GM12878 (cell line): ENCODE measurements around the gene CREB5. TPM values are rescaled to one million over a fixed set of nuclear protein-coding genes. Genes with fewer than 3 reads are reported as not detected.

Source experiments
- ATAC-seq: fragments of 200-7000 bp; cut with Tn5 transposase; 3 replicates; pipeline ENCODE4 v1.9.1; 2020; ENCODE audit warnings: mild to moderate bottlenecking, moderate library complexity
- BruUV-seq: library from RNA; stranded (reverse); fragments of 400-500 nt; replicated peaks from 2 replicates; lab custom pipeline; 2021; lab: Mats Ljungman, UMichigan
- CTCF ChIA-PET: fragments of 300-600 bp; sonication (Branson Sonifier 250); formaldehyde crosslinking; extraction: SDS; loops from one replicate; lab custom pipeline; 2021; ENCODE audit warnings: inconsistent platforms; lab: Yijun Ruan, JAX
- POLR2A ChIA-PET: fragments of 350-600 bp; formaldehyde crosslinking; extraction: SDS; loops from one replicate; lab custom pipeline; 2021; ENCODE audit warnings: inconsistent platforms; lab: Charles Lee
- RAD21 ChIA-PET: fragments of 300-600 bp; sonication (Branson Sonifier 250); formaldehyde crosslinking; loops from one replicate; lab custom pipeline; 2023; ENCODE audit warnings: antibody characterized with exemption; ENCODE audit not compliant: unreplicated experiment; lab: Charles Lee
- SMC1A ChIA-PET: fragments of 300-600 bp; sonication (Branson Sonifier 250); formaldehyde crosslinking; loops from one replicate; lab custom pipeline; 2023; ENCODE audit not compliant: unreplicated experiment, uncharacterized antibody; lab: Charles Lee
- DNase-seq: peaks from one replicate; pipeline ENCODE4 v3.0.0-alpha.2; 2011; ENCODE audit warnings: low read depth, low spot score
- FAIRE-seq: peaks from 3 replicates; lab custom pipeline; 2011; peaks lifted over from hg19 to GRCh38; lab: Jason Lieb, UNC
- H2AFZ ChIP-seq: 2 replicates; pipeline ENCODE4 v1.6.0; 2011; ENCODE audit warnings: low read depth, low read length, control low read depth; ENCODE audit not compliant: control insufficient read depth
- H3K27ac ChIP-seq: 2 replicates; pipeline ENCODE4 v1.5.1; 2011; ENCODE audit warnings: control low read depth; ENCODE audit not compliant: control insufficient read depth, insufficient read depth
- H3K27me3 ChIP-seq, 2 experiments: replicated peaks in 1 of 2; 2 replicates each; pipeline versions ENCODE4 v1.6.0 to v1.6.1; 2011; ENCODE audit warnings: low read length in 1 of 2; ENCODE audit not compliant: control insufficient read depth in 2 of 2, insufficient read depth in 2 of 2
- H3K36me3 ChIP-seq, 2 experiments: 2 replicates each; pipeline ENCODE4 v1.5.1; 2011; ENCODE audit warnings: low read length in 1 of 2; ENCODE audit not compliant: control insufficient read depth in 2 of 2, insufficient read depth in 2 of 2
- H3K4me1 ChIP-seq: 2 replicates; pipeline ENCODE4 v1.6.1; 2011; ENCODE audit warnings: mild to moderate bottlenecking, low read length, moderate library complexity, mixed read lengths; ENCODE audit not compliant: control insufficient read depth, insufficient read depth
- H3K4me2 ChIP-seq: 2 replicates; pipeline ENCODE4 v1.6.0; 2011; ENCODE audit warnings: control low read depth; ENCODE audit not compliant: control insufficient read depth, insufficient read depth
- H3K4me3 ChIP-seq: fragments of 200-600 bp; sonication (generic); 2 replicates; pipeline ENCODE4 v1.5.1; 2016
- H3K79me2 ChIP-seq: 2 replicates; pipeline ENCODE4 v1.6.0; 2011; ENCODE audit warnings: low read length; ENCODE audit not compliant: control insufficient read depth, insufficient read depth
- H3K9ac ChIP-seq: 2 replicates; pipeline ENCODE4 v1.8.0; 2011; ENCODE audit warnings: low read length, control low read depth, mixed read lengths; ENCODE audit not compliant: control insufficient read depth, insufficient read depth
- H3K9me3 ChIP-seq: replicated peaks from 3 replicates; pipeline ENCODE4 v1.5.1; 2011; ENCODE audit warnings: mild to moderate bottlenecking, low read length; ENCODE audit not compliant: control insufficient read depth, insufficient read depth
- H4K20me1 ChIP-seq: 2 replicates; pipeline ENCODE4 v1.6.0; 2011; ENCODE audit not compliant: control insufficient read depth, insufficient read depth
- EED ChIP-seq: sonication (generic); IDR thresholded peaks from 2 replicates; pipeline ENCODE4 v1.6.1; 2016; ENCODE audit warnings: antibody characterized with exemption, low read depth
- ETV6 ChIP-seq, 2 experiments: fragments of 450-650 bp in 1 of 2; IDR thresholded peaks in 1 of 2; conservative IDR thresholded peaks in 1 of 2; 2 replicates each; pipeline ENCODE4 v1.6.1; 2014; ENCODE audit warnings: antibody characterized with exemption in 1 of 2, borderline replicate concordance in 1 of 2, low read depth in 1 of 2, mild to moderate bottlenecking in 1 of 2, moderate library complexity in 1 of 2
- FOXM1 ChIP-seq: IDR thresholded peaks from 2 replicates; pipeline ENCODE4 v1.6.1; 2012; ENCODE audit warnings: low read depth, mild to moderate bottlenecking, inconsistent platforms, low read length, moderate library complexity
- HDGF ChIP-seq: fragments of 450-650 bp; IDR thresholded peaks from 2 replicates; pipeline ENCODE4 v1.6.1; 2016; ENCODE audit warnings: antibody characterized with exemption
- RAD21 ChIP-seq: IDR thresholded peaks from 2 replicates; pipeline ENCODE4 v1.6.1; 2011; ENCODE audit warnings: mild to moderate bottlenecking, low read depth, low read length, moderate library complexity; ENCODE audit not compliant: insufficient read depth
- RBBP5 ChIP-seq: fragments of 200-600 bp; sonication (generic); conservative IDR thresholded peaks from 2 replicates; pipeline ENCODE4 v1.6.1; 2016
- WGBS: methylation state at CpG from one replicate; pipeline ENCODE4 v1.1.6; 2016; ENCODE audit warnings: low lambda C conversion rate; ENCODE audit not compliant: insufficient replicate concordance, insufficient coverage; ENCODE audit errors: missing lambda C conversion rate; 5-methylcytosine and 5-hydroxymethylcytosine counted together
- in situ Hi-C: fragments of 300-500 bp; cut with MboI; formaldehyde crosslinking; loops from 9 replicates; pipeline ENCODE4 v1.14.3; 2018; ENCODE audit warnings: mixed read lengths
- intact Hi-C: fragments of 100-400 bp; cut with micrococcal nuclease; formaldehyde crosslinking; loops from one replicate; pipeline ENCODE4 v1.14.2; 2022; ENCODE audit not compliant: unreplicated experiment
- polyA plus RNA-seq, 11 experiments: library from polyadenylated mRNA; depleted of rRNA in 4 of 11; unstranded in 6 of 11; stranded (reverse) in 5 of 11; fragments of >200 nt; fragmentation: Nextera tagmentation in 4 of 11; fragmentation: Illumina TruSeq in 1 of 11; extraction: Ambion mirVana in 4 of 11; extraction: Trizol in 1 of 11; gene quantifications; 1 replicate in 1 of 11; 2 replicates in 10 of 11; pipeline versions ENCODE4 v1.2.1 to v1.2.3, GENCODE V29; 2011 to 2016; ENCODE audit warnings: inconsistent platforms in 2 of 11, missing spikeins in 2 of 11, low read depth in 1 of 11
- total RNA-seq, 4 experiments: library from RNA; depleted of rRNA in 3 of 4; stranded (reverse); fragments of >200 nt in 3 of 4; fragmentation: Illumina TruSeq in 1 of 4; extraction: Trizol in 1 of 4; gene quantifications; 2 replicates each; pipeline versions ENCODE4 v1.2.1 to v1.2.3, GENCODE V29; 2013 to 2021
- TF ChIP-seq, protein P1 (sequence below): fragments of 450-650 bp; formaldehyde crosslinking; IDR thresholded peaks from 2 replicates; pipeline ENCODE4 v1.4.0; 2022; ENCODE audit warnings: mild to moderate bottlenecking, moderate library complexity
- TF ChIP-seq, protein P2 (sequence below): IDR thresholded peaks from 2 replicates; pipeline ENCODE4 v1.6.1; 2011; ENCODE audit warnings: mild to moderate bottlenecking, low read depth, low read length, moderate library complexity; ENCODE audit not compliant: insufficient replicate concordance
- TF ChIP-seq, protein P3 (sequence below): fragments of 450-650 bp; IDR thresholded peaks from 2 replicates; pipeline ENCODE4 v1.6.1; 2017; ENCODE audit warnings: antibody characterized with exemption, mild to moderate bottlenecking, moderate library complexity
- TF ChIP-seq, protein P4 (sequence below): fragments of 450-650 bp; IDR thresholded peaks from 2 replicates; pipeline ENCODE4 v1.6.1; 2018; ENCODE audit warnings: borderline replicate concordance, mild to moderate bottlenecking; ENCODE audit not compliant: partially characterized antibody

Gene CREB5
- total and polyA plus RNA-seq, 10 of the 15 experiments (the other 5 are each of a cell fraction or from before 2014, with no cell fraction given): 12.9 to 74.1 (median 53.0) TPM

DNA sequence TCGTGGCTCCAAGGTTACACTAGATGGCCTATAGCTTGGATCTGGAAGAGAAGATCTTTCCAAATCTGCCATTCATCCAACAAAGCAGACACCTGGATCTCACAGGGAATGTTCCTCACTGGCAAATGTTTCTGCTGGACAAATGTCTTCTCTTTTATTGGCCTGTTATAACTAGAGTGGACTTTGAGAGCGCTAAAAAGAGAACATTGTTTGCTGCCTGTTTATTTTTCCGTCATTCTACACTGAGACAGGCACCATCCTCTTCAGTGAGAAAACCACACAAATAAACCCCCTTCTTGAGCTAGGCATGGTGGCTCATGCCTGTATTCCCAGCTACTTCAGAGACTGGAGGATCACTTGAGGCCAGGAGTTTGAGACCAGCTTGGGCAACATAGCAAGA, 206.9 kb downstream of the CREB5 start:
- Histone ChIP-seq H2AFZ (no peak overlapping the region), H4K20me1 (no peaks in the 10 kb centered on the region), H3K27ac (no peak overlapping the region), H3K9ac (no peak overlapping the region), H3K27me3 (no peaks in the 10 kb centered on the region), H3K79me2 (no peaks in the 10 kb centered on the region), H3K9me3 (no peaks in the 10 kb centered on the region)
- SMC1A ChIA-PET: interaction anchor here (0.6 to 7.8 kb wide), 10 partner anchors 9 to 361 kb away, joined by 3 to 151 read pairs (median 6); partner anchors contain the start of gene CREB5
- intact Hi-C loops (no loop called here), in situ Hi-C loops (no loop called here)
- POLR2A ChIA-PET: interaction anchor here (0.6 to 3.3 kb wide), 7 partner anchors 43 to 141 kb away, joined by 3 to 21 read pairs (median 4); no protein-coding TSS in a partner anchor
- no TSS peak for BruUV-seq
- RAD21 ChIA-PET: interaction anchor here (0.7 to 9.6 kb wide), 7 partner anchors 10 to 206 kb away, joined by 3 to 130 read pairs (median 6); partner anchors contain the start of gene CREB5
- WGBS: 94% methylated on average over 3 of the region's 3 CpGs
- DNase-seq: no peak
- CTCF ChIA-PET: interaction anchor here (0.8 to 3.2 kb wide), 7 partner anchors 9 to 230 kb away, joined by 3 to 16 read pairs (median 3); no protein-coding TSS in a partner anchor
- TF ChIP-seq, protein P1, sequence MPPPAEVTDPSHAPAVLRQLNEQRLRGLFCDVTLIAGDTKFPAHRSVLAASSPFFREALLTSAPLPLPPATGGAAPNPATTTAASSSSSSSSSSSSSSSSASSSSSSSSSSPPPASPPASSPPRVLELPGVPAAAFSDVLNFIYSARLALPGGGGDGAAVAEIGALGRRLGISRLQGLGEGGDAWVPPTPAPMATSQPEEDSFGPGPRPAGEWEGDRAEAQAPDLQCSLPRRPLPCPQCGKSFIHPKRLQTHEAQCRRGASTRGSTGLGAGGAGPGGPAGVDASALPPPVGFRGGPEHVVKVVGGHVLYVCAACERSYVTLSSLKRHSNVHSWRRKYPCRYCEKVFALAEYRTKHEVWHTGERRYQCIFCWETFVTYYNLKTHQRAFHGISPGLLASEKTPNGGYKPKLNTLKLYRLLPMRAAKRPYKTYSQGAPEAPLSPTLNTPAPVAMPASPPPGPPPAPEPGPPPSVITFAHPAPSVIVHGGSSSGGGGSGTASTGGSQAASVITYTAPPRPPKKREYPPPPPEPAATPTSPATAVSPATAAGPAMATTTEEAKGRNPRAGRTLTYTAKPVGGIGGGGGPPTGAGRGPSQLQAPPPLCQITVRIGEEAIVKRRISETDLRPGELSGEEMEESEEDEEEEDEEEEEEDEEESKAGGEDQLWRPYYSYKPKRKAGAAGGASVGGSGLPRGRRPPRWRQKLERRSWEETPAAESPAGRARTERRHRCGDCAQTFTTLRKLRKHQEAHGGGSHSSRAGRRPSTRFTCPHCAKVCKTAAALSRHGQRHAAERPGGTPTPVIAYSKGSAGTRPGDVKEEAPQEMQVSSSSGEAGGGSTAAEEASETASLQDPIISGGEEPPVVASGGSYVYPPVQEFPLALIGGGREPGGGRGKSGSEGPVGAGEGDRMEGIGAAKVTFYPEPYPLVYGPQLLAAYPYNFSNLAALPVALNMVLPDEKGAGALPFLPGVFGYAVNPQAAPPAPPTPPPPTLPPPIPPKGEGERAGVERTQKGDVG (CRISPR knock-in tag): no peak
- TF ChIP-seq RBBP5 (no peak), RAD21 (no peak), EED (no peak), FOXM1 (no peak), HDGF (no peak), ETV6 (conservative IDR thresholded peaks at IDR 0.05 in 1 of 2, IDR thresholded peaks at IDR 0.05 in 1 of 2; ENCODE audit: borderline replicate concordance in 1 of 2, low read depth in 1 of 2) (no peak)
- TF ChIP-seq, protein P2, sequence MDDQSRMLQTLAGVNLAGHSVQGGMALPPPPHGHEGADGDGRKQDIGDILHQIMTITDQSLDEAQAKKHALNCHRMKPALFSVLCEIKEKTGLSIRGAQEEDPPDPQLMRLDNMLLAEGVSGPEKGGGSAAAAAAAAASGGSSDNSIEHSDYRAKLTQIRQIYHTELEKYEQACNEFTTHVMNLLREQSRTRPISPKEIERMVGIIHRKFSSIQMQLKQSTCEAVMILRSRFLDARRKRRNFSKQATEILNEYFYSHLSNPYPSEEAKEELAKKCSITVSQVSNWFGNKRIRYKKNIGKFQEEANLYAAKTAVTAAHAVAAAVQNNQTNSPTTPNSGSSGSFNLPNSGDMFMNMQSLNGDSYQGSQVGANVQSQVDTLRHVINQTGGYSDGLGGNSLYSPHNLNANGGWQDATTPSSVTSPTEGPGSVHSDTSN: no peak
- TF ChIP-seq, protein P3, sequence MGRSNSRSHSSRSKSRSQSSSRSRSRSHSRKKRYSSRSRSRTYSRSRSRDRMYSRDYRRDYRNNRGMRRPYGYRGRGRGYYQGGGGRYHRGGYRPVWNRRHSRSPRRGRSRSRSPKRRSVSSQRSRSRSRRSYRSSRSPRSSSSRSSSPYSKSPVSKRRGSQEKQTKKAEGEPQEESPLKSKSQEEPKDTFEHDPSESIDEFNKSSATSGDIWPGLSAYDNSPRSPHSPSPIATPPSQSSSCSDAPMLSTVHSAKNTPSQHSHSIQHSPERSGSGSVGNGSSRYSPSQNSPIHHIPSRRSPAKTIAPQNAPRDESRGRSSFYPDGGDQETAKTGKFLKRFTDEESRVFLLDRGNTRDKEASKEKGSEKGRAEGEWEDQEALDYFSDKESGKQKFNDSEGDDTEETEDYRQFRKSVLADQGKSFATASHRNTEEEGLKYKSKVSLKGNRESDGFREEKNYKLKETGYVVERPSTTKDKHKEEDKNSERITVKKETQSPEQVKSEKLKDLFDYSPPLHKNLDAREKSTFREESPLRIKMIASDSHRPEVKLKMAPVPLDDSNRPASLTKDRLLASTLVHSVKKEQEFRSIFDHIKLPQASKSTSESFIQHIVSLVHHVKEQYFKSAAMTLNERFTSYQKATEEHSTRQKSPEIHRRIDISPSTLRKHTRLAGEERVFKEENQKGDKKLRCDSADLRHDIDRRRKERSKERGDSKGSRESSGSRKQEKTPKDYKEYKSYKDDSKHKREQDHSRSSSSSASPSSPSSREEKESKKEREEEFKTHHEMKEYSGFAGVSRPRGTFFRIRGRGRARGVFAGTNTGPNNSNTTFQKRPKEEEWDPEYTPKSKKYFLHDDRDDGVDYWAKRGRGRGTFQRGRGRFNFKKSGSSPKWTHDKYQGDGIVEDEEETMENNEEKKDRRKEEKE: no peak
- TF ChIP-seq, protein P4, sequence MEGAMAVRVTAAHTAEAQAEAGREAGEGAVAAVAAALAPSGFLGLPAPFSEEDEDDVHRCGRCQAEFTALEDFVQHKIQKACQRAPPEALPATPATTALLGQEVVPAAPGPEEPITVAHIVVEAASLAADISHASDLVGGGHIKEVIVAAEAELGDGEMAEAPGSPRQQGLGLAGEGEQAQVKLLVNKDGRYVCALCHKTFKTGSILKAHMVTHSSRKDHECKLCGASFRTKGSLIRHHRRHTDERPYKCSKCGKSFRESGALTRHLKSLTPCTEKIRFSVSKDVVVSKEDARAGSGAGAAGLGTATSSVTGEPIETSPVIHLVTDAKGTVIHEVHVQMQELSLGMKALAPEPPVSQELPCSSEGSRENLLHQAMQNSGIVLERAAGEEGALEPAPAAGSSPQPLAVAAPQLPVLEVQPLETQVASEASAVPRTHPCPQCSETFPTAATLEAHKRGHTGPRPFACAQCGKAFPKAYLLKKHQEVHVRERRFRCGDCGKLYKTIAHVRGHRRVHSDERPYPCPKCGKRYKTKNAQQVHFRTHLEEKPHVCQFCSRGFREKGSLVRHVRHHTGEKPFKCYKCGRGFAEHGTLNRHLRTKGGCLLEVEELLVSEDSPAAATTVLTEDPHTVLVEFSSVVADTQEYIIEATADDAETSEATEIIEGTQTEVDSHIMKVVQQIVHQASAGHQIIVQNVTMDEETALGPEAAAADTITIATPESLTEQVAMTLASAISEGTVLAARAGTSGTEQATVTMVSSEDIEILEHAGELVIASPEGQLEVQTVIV: no peak
- TF ChIP-seq, all 136 proteins: peak for 0
- no peak overlapping the region for H3K4me3 ChIP-seq
- ATAC-seq: no peak
- peaks cover 0 to 1% of the 10 kb centered on the region in 2 experiments; a peak in 1 of 4 replicates for H3K36me3 ChIP-seq
- peaks cover 3% of the 10 kb centered on the region; the same call in 1 of the 2 replicates for H3K4me1 ChIP-seq
- FAIRE-seq: no peak
- no peak overlapping the region for H3K4me2 ChIP-seq
